Pancreas (tissue), 10 donors: ENCODE results near the gene RPS3. TPM values are rescaled to one million over a fixed set of nuclear protein-coding genes. Genes with fewer than 3 reads are reported as not detected.
"Not testable (repeated sequence)": the region's sequence is repeated elsewhere in the genome, so short reads cannot be mapped to it uniquely, and the experiment has no call there.

ENCODE experiments used
- ATAC-seq, 4 donors: fragments of 200-7000 bp; cut with Tn5 transposase; one replicate each; pipeline versions ENCODE4 v1.8.0 to v1.9.1; 2020; ENCODE audit warnings: mild to moderate bottlenecking in 4 of 4, moderate library complexity in 4 of 4
- DNase-seq, 6 donors: peaks; one replicate each; pipeline ENCODE4 v3.0.0-alpha.2; 2020
- FAIRE-seq: peaks from 2 replicates; lab custom pipeline; 2012; peaks lifted over from hg19 to GRCh38; lab: Jason Lieb, UNC
- H3K27ac ChIP-seq, 4 donors: fragments of 200-600 bp; sonication (generic); 1 replicate in 3 of 4; 2 replicates in 1 of 4; pipeline versions ENCODE4 v1.5.0 to v1.8.0; 2020
- H3K27me3 ChIP-seq, 4 donors: fragments of 200-600 bp; one replicate each; pipeline ENCODE4 v1.8.0; 2021
- H3K36me3 ChIP-seq, 3 donors: fragments of 200-600 bp; sonication (generic) in 1 of 3; one replicate each; pipeline versions ENCODE4 v1.5.0 to v1.8.0; 2020 to 2021
- H3K4me1 ChIP-seq, 3 donors: fragments of 200-600 bp; one replicate each; pipeline ENCODE4 v1.8.0; 2021
- H3K4me3 ChIP-seq, 4 donors: fragments of 200-600 bp; sonication (generic) in 2 of 4; one replicate each; pipeline versions ENCODE4 v1.5.0 to v1.8.0; 2020 to 2021
- H3K9me3 ChIP-seq, 4 donors: fragments of 200-600 bp; one replicate each; pipeline ENCODE4 v1.8.0; 2021
- WGBS, 2 donors: extraction: QIAGEN DNeasy Blood & Tissue Kit; methylation state at CpG; one replicate each; pipeline ENCODE4 v1.1.7; 2013; 5-methylcytosine and 5-hydroxymethylcytosine counted together
- intact Hi-C, 3 donors: fragments of 100-400 bp; cut with DNase I; formaldehyde crosslinking; loops; one replicate each; pipeline versions ENCODE4 v1.11.1 to v1.14.2; 2022
- polyA plus RNA-seq, 2 donors: library from polyadenylated mRNA; stranded (reverse); fragments of 200-250 nt; gene quantifications; one replicate each; pipeline ENCODE4 v1.2.3, GENCODE V29; 2013
- total RNA-seq, 6 donors: library from RNA; stranded (reverse); fragmentation: NEBNext Ultra II Directional in 4 of 6; extraction: Animal tissue kit (Norgen Biotek cat#: 25700) in 4 of 6; gene quantifications; one replicate each; pipeline versions ENCODE4 v1.2.1 to v1.2.4, GENCODE V29; 2021 to 2023
- TF ChIP-seq, protein P1 (sequence below), 4 donors: fragments of 200-600 bp; sonication (generic) in 3 of 4; IDR thresholded peaks; one replicate each; pipeline versions ENCODE4 v1.5.0 to v1.8.0; 2021; ENCODE audit warnings: antibody characterized with exemption in 4 of 4
- donor health status: healthy with polysubstance abuse.
- donor health status: DM: no; HTN: no; CAD: no; lungs with moderate emphysema.
- donor health status: DM: no; HTN: no; CAD: no.
- donor health status: control.
- donor health status: control.
- donor health status: Bipolar disorder and iron deficiency.
- donor health status: DM: yes; HTN: yes; CAD: no.
- donor health status: DM: no; HTN: no; CAD: no.
- donor health status: DM: no; HTN: no; CAD: no.
- donor health status: DM: yes; HTN: yes; CAD: no.

The RPS3 gene
- total and polyA plus RNA-seq, 8 donors = 824 to 1,938 (median 1,393) TPM

DNA sequence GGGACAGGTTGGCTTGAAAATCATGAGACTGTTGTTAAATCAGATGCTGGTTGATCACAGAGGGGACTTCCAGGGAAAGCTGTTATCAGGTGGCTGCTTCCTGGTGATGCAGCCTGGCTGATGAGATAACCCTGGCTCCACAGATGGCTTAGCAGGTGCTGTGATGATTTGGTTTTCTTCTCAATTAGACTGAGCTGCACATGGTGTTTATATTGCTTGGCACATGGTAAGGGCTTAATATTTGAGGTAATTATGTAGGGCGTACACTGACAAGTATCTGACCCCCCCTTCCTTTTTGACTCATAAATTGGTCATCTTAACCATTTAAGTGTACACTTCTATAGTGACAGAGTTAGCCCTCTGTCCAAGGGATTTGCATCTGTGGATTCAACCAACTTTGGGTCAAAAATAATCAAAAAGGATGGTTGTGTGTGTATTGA is 7.0 kb downstream of the RPS3 start:
- Histone ChIP-seq H3K36me3 (peaks cover 15 to 56% (median 39%) of the 10 kb centered on the region in 3 donors), H3K27me3 (no peaks in the 10 kb centered on the region), H3K9me3 (no peaks in the 10 kb centered on the region), H3K27ac (no peak overlapping the region), H3K4me3 (no peak overlapping the region), H3K4me1 (peaks cover 5 to 17% (median 11%) of the 10 kb centered on the region in 3 donors)
- ATAC-seq (peak in 3 of 4 donors; percentile 30 to 49 (median 47)), FAIRE-seq (no peak), DNase-seq (no peak)
- intact Hi-C loops = no loop called here
- TF ChIP-seq, protein P1, sequence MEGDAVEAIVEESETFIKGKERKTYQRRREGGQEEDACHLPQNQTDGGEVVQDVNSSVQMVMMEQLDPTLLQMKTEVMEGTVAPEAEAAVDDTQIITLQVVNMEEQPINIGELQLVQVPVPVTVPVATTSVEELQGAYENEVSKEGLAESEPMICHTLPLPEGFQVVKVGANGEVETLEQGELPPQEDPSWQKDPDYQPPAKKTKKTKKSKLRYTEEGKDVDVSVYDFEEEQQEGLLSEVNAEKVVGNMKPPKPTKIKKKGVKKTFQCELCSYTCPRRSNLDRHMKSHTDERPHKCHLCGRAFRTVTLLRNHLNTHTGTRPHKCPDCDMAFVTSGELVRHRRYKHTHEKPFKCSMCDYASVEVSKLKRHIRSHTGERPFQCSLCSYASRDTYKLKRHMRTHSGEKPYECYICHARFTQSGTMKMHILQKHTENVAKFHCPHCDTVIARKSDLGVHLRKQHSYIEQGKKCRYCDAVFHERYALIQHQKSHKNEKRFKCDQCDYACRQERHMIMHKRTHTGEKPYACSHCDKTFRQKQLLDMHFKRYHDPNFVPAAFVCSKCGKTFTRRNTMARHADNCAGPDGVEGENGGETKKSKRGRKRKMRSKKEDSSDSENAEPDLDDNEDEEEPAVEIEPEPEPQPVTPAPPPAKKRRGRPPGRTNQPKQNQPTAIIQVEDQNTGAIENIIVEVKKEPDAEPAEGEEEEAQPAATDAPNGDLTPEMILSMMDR (IDR thresholded peaks at IDR 0.05) = no peak
- 20 to 24% methylated on average over 1 of the region's 1 CpG for WGBS, 2 donors

DNA sequence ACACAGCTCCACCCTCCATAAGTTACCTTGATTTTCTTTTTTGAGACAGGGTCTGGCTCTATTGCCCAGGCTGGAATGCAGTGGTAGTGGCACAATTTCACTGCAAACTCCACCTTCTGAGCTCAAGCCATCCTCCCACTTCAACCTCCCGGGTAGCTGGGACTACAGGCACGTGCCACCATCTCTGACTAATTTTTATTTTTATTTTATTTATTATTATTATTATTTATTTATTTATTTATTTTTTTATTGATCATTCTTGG is 9.6 kb downstream of the RPS3 start:
- ATAC-seq = no peak
- Histone ChIP-seq H3K4me3 (no peak overlapping the region), H3K27me3 (no peaks in the 10 kb centered on the region), H3K27ac (no peak overlapping the region), H3K9me3 (no peaks in the 10 kb centered on the region), H3K36me3 (peaks cover 11 to 30% (median 18%) of the 10 kb centered on the region in 3 donors), H3K4me1 (no peaks in the 10 kb centered on the region)
- FAIRE-seq = no peak
- WGBS, 2 donors = 91 to 94% methylated on average over 2 of the region's 2 CpGs
- intact Hi-C loops = no loop called here
- no peak for DNase-seq
- TF ChIP-seq, protein P1 (IDR thresholded peaks at IDR 0.05) = no peak

DNA sequence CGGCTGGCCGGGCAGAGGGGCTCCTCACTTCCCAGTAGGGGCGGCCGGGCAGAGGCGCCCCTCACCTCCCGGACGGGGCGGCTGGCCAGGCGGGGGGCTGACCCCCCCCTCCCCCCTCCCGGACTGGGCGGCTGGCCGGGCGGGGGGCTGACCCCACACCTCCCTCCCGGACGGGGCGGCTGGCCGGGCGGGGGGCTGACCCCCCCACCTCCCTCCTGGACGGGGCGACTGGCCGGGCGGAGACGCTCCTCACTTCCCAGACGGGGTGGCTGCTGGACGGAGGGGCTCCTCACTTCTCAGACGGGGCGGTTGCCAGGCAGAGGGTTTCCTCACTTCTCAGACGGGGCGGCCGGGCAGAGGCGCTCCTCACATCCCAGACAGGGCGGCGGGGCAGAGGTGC is 10.7 kb downstream of the RPS3 start:
- peaks cover 3 to 20% (median 7%) of the 10 kb centered on the region in 3 donors for H3K36me3 ChIP-seq
- H3K4me3 ChIP-seq, intact Hi-C loops, ATAC-seq, H3K4me1 ChIP-seq, H3K27me3 ChIP-seq, H3K27ac ChIP-seq, H3K9me3 ChIP-seq, FAIRE-seq: not testable (repeated sequence)
- 91% methylated on average over 16 to 28 of the region's 33 CpGs for WGBS, 2 donors
- DNase-seq = peak in 1 of 6 donors; percentile 11

DNA sequence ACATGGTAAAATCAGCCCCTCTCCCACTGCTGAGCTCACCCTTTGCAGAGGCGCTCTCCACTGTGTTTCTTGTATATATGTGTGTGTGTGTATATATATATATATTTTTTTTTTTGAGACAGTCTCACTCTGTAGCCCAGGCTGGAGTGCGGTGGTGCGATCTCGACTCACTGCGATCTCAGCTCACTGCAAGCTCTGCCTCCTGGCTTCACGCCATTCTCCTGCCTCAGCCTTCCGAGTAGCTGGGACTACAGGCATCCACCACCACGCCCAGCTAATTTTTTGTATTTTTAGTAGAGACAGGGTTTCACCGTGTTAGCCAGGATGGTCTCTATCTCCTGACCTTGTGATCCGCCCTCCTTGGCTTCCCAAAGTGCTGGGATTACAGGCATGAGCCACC is 13.8 kb downstream of the RPS3 start:
- WGBS, 2 donors = 81 to 84% methylated on average over 10 of the region's 10 CpGs
- FAIRE-seq, H3K27ac ChIP-seq, intact Hi-C loops, H3K9me3 ChIP-seq, ATAC-seq, H3K4me1 ChIP-seq, DNase-seq, H3K27me3 ChIP-seq, H3K36me3 ChIP-seq, H3K4me3 ChIP-seq: not testable (repeated sequence)

DNA sequence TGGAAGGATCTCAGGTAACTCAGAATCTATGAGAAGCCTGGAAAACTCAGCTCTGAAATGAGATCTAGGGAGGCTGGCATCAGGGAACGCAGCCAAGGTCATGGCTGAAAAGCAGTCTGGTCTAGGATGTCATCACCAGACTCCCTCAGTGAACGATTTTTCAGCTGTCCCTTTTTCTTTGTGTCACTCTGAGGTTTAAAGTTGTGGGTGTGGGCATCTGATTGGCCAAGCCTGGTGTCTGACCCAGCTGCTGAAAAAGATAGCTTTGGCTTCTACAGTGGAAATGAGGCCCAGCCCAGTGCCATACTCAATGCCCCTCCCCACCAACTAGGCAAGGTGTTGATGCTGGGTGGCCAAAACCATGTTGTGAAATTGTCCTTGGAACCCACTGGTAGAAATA is 14.5 kb downstream of the RPS3 start:
- TF ChIP-seq, protein P1 (IDR thresholded peaks at IDR 0.05) = no peak
- no peak for FAIRE-seq

DNA sequence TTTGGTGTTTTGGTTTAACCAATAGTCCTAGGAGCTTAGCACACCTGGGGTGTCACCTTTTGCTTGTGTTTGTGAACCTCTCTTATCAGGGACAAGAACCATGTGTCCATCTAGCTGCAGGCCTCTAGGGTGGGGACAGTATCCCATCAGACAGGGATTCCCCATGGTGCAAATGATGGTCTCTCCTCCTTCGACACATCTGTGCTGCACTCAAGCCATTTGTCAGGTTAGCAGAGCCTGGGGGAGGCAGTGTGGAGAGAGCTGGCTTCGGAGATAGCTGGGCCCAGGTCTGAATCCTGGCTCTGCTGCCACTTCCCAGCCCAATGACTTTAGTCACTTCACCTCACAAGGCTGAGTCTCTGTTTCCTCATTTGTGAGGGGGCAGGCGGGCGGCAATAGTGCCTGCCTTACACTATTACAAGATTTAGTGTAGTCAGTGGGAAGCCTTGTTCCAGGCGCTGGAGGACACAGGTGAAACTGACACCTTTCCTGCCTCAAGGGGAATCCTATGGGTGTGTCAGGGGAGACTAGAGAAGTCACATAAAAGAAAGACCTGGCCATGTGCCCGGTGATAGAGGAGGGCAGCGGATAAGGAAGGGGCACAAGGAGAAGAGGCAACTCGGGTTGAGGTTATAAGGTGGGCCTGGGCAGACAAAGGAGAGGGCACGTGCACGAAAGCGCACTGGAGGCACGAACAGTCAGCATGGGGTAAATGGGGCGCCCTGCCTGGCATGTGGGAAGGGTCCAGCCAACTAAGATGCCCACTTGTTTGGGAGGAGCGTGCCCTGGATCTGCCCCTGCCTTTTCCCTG is 21.1 kb downstream of the RPS3 start:
- FAIRE-seq (no peak), ATAC-seq (no peak), DNase-seq (peak in 2 of 6 donors; percentile 17 to 43)
- TF ChIP-seq, protein P1 (IDR thresholded peaks at IDR 0.05) = no peak
- H3K4me3 ChIP-seq = no peak overlapping the region
- no peaks in the 10 kb centered on the region for H3K36me3 ChIP-seq
- H3K4me1 ChIP-seq = peaks cover 4 to 11% (median 9%) of the 10 kb centered on the region in 3 donors
- no peaks in the 10 kb centered on the region for H3K27me3 ChIP-seq
- 90 to 96% methylated on average over 14 of the region's 14 CpGs for WGBS, 2 donors
- H3K27ac ChIP-seq = no peak overlapping the region
- intact Hi-C loops = no loop called here
- H3K9me3 ChIP-seq = no peaks in the 10 kb centered on the region

More for the DNA sequence above, 14.5 kb downstream of the RPS3 start:
- no peaks in the 10 kb centered on the region for H3K9me3 ChIP-seq
- H3K36me3 ChIP-seq = no peaks in the 10 kb centered on the region
- 52 to 56% methylated on average over 2 of the region's 2 CpGs for WGBS, 2 donors
- no peaks in the 10 kb centered on the region for H3K27me3 ChIP-seq
- no peak overlapping the region for H3K27ac ChIP-seq
- intact Hi-C loops = no loop called here
- no peak for DNase-seq
- H3K4me1 ChIP-seq = peaks cover 0 to 2% (median 0%) of the 10 kb centered on the region in 3 donors
- no peak overlapping the region for H3K4me3 ChIP-seq
- ATAC-seq = peak in 2 of 4 donors; percentile 27 to 32
